NAMALWA (cell line): ENCODE results near the gene SIRPB2.

Source experiments
- DNase-seq: peaks from one replicate; pipeline ENCODE4 v3.0.0-alpha.2; 2015; ENCODE audit warnings: low spot score

Gene SIRPB2

DNA sequence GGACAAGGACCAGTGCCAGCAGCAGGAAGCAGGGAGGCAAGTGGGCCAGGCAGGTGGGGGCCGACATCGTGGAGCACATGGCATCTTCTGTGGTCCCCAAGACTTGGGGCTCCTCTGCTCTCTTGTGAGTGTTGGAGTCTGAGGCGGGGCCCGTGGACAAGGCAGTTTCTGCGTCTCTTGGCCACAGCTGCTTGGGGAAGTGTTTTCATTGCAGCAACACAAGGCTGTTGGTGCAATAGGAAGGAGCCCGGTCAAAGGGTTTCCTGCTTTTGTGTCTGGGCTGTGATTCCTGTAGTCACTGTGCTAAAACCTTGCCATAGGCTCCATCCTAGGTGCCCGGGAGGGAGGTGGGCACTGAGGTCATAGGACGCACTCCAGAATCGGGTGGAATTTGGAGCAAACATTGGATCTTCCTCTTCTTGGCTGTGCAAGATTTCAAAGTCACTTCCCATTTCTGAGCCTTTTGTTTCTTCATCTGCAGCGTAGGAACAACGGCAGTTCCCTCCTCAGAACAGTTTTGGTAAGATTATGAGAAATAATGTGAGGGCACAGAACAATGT is at the start of gene SIRPB2:
Gene SIRPB2 (minus strand): TSS at position 140 of the 560 bp plus-strand sequence. CDS start 61 bp downstream, at position 79.
- DNase-seq: no peak

GRCh38 chr20:1539816-1540419 is 48.7 kb upstream of the SIRPB2 start:
- no peak for DNase-seq

DNA sequence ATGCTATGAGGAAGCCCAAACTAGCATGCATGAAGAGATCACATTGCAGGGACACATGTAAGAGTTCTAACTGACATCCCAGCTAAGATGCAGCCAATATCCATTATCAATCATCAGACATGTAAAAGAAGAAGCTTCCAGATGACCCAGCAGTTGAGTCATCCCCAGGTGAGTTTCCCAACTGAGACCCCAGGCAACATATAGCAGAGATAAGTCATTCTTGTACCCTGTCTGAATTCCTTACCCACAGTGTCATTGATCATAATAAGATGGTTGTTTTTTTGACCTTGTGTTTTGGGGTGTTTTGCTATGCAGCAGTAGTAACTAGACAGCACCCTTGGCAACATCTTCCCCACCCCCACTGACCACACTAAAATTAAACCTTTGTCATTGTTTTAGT is 47.4 kb upstream of the SIRPB2 start:
- no peak for DNase-seq

GRCh38 chr20:1537731-1538058 is 46.5 kb upstream of the SIRPB2 start:
- DNase-seq: peak; percentile 62

GRCh38 chr20:1536893-1537730 is 45.9 kb upstream of the SIRPB2 start:
- peak; percentile 10 for DNase-seq

GRCh38 chr20:1535420-1536175 is 44.4 kb upstream of the SIRPB2 start:
- DNase-seq: peak; percentile 71

- DNase-seq: no peak
These were observed 43.3 kb upstream of the SIRPB2 start for GRCh38 chr20:1534526-1534925.

DNA sequence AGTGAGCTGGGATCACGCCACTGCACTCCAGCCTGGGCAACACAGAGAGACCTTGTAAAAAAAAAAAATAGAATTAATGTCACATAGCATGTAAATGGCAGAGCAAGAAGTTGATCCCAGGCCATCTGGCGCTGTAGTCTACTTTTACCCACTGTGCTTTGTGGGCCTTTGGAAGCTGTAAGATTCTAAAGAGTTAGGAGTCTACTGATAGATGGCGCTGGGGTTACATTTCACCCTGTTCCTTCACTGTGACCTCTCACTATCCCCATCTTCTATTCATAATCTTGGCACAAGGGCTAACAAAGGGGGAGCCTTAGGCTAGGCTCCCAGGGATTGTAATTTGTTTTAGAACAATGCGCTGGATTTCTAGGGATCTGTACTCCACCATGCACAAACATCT is 41.8 kb upstream of the SIRPB2 start:
- no peak for DNase-seq

- no peak for DNase-seq
These were observed 37.6 kb upstream of the SIRPB2 start for GRCh38 chr20:1528811-1529210.

GRCh38 chr20:1527923-1528322 is 36.7 kb upstream of the SIRPB2 start:
- no peak for DNase-seq

- no peak for DNase-seq
These were observed 35.7 kb upstream of the SIRPB2 start for GRCh38 chr20:1526896-1527295.

DNA sequence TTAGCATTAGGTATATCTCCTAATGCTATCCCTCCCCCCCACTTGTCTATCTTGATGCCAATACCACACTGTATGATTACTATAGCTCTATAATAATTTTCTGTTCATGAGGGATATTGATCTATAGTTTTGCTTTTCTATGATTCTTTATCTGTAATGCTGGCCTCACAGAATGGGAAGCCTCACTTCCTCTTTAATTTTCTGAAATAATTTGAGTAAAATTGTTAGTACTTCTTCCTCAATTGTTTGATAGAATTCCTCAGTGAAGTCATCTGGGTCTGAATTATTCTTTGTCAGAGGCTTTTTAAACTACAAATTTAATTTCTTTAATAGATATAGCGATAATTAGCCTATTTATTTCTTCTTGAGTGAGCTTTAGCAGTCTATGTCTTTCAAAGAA is 35.1 kb upstream of the SIRPB2 start:
- DNase-seq: no peak

DNA sequence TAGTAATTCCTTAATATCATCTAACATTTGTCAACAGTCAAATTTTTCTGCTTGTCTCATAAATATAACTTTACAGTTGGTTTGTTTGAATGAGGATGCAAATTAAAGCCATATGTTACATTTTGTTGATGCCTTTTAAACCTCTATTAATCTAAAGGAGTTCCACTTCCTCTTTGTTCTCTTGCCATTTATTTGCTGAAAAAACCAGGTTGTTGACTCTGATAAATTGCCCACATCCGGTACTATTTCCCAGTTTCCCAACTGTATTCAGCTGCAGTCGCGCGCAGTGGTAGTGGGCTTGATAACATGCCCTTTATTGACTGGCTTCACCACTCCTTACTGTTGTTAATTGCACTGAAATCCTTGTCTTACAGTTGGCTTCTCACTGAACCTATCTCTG is 32.8 kb upstream of the SIRPB2 start:
- peak; percentile 76 for DNase-seq

DNA sequence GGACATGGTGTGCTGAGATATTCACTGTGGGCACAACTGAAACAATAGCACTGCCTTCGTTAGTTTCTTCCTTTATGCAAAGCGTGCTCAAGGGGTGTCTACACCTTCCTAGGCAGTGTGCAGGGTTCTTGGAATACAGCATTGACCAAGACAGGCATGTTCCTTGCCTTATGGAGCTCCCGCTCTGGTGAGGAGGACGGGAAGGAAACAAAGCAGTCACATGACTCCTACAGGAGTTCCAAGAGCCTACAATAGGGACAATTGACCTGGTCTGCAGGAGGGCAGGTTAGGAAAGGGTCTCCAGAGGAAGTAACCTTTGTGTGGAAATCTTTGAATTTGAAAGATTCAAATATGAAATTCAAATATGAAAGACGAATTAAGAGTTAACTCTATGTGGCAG is 25.8 kb upstream of the SIRPB2 start:
- DNase-seq: no peak

DNA sequence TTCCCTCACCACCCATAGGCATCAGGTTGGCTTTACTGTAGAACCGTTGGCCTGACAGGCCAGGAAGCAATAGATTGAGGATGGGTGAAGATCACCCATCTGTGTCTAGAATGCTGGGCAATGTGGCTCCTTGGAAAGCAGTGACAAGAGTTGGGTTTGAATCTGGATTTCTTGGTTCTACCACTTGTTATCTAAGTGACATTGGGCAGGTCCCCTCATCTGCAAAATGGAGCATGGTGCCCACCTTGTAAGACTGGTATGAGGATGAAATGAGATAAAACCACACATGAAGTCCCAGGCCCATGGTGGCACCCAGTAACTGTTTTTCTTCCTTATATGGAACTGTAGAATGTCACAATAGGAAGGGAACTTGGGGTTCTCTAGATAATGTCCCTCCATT is 22.6 kb upstream of the SIRPB2 start:
- no peak for DNase-seq

- DNase-seq: peak; percentile 70
These were observed 18.0 kb upstream of the SIRPB2 start for GRCh38 chr20:1509237-1509636.

DNA sequence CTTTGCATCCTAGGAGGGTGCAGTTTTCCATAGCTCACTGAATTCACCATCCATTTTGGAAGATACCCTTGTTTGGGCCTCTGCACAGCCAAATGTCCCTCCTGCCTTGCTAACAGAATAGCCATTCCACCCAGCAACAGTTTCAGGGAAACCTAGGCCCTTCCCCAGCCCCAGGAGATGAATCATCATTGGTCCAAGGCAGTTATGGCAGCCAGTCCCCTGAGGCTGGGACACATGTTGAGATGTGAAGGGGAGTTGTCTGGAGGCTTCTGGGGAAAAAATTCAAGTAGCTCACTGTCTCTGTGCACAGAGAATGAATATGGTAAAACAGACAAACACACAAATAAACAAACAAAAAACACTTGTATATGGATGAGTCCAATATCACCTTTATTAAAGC is 17.4 kb upstream of the SIRPB2 start:
- no peak for DNase-seq

DNA sequence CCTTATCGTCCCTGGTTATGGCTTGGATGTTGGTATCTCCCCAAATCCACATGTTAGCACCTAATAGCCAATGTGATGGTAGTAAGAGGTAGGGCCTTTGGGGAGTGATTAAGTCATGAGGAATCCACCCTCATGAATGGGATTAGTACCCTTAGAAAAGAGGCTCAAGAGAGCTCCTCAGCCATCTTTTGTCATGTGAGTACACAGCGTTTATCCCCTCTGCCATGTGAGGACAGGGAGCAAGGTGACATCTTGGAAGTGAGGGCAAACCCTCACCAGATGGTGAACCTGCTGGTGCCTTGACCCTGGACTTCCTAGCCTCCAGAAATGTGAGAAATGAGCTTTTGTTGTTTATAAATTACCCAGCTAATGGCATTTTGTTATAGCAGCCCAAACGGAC is 16.1 kb upstream of the SIRPB2 start:
- DNase-seq: no peak

DNA sequence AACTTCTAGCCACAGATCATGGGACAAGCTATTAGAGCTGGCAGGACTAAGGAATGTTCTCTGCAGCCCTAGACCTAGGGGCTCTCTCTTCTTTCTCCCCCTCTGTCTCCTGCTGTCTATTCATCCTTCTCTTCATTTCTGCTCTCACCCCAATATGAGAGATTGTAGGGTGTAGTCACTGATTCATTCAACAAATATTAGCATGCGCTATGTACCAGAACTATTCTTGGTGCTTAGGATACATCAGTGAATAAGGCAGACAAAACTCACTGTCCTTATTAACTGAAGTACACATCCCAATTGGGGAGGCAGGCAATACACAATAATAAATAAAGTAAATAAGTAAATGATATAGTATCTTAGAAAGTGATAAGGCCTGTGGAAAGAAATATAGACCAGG is 14.7 kb upstream of the SIRPB2 start:
- DNase-seq: no peak

DNA sequence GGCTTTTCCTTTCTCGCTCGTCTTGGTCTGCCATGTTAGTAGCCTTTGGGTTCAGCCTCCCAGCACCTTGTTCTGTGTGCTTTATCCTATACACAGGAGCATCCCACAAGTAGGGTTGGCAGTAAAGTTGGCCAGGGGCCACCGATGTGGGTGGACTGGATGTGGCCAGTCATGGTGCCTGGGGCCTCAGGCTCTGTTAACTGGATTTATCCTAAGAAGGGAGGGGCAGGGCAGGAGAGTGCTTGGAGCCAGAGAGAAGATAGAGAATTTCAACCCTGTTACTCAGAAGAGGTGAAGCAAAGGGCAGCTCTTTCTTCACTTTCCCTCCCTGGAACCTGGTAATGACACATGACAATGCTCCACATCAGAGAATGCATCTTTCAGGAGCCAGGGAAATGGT is 14.1 kb upstream of the SIRPB2 start:
- no peak for DNase-seq

DNA sequence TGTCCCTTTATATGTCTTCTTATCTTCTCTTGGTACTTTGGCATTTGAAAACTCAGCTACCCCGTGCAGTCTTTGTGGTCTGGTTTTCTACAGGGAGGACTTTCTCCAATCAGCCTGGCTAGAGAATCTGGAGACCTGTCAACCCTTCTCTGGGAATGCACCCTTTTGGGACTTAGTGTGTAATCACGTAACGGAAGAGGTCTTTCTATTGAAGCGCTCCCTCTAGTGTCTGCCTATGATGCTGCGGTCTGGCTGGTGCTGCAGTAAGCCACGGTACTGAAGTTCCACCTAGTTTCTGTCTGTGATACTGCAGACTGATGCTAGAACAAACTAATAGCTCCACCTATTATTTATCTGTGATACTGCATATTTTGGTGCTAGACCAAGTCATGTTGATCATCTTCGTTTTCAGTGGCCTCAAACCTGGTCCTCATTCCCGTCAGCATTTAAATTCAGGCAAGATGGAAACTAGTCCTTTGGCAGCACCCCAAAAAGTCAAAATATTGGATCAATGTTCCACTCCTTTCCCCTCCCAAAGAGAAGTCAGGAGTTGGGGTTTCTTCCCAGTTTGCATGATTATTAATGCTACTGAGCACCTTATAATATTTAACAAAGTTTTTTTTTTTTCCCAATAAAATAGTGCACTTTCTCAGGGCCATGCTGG is 12.5 kb upstream of the SIRPB2 start:
- peak; percentile 94 for DNase-seq

GRCh38 chr20:1500496-1500895 is 9.3 kb upstream of the SIRPB2 start:
- no peak for DNase-seq
